NB4 (cell line): ENCODE data around the gene CROCC.
A peak's percentile ranks its signal among the peaks of the same experiment; 100 is the strongest.

Experiments used
- POLR2A ChIP-seq: IDR thresholded peaks from 2 replicates; pipeline ENCODE4 v1.6.1; 2011; ENCODE audit warnings: mild to moderate bottlenecking; ENCODE audit not compliant: insufficient read length; ENCODE audit errors: extremely low read depth
- TF ChIP-seq, protein P1 (sequence below): IDR thresholded peaks from 2 replicates; pipeline ENCODE4 v1.6.1; 2011; ENCODE audit warnings: low read depth, low read length
- TF ChIP-seq, protein P2 (sequence below): IDR thresholded peaks from one replicate; pipeline ENCODE4 v1.5.1; 2012; ENCODE audit warnings: low read depth, low read length

DNA sequence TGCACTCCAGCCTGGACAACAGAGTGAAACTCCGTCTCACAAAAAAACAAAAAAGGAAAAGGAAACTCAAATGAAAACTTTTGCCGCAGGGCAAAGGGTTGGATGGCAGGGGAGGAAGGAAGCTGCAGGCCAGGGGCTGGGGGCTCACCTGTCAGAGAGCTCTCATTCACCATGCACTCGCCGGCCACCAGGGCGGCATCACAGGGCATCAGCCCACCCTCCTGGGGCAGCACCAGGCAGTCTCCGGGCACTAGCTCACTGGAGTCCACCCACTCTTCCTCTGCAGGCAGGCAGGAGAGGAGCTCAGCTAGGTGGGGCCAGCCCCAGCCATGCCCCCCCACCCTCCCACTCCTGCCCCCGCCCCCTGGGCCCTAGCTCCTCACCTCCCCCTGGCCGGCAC, 78.1 kb downstream of the CROCC start:
- TF ChIP-seq POLR2A, result no peak
- TF ChIP-seq, protein P1, sequence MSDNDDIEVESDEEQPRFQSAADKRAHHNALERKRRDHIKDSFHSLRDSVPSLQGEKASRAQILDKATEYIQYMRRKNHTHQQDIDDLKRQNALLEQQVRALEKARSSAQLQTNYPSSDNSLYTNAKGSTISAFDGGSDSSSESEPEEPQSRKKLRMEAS, result no peak
- TF ChIP-seq, protein P2, sequence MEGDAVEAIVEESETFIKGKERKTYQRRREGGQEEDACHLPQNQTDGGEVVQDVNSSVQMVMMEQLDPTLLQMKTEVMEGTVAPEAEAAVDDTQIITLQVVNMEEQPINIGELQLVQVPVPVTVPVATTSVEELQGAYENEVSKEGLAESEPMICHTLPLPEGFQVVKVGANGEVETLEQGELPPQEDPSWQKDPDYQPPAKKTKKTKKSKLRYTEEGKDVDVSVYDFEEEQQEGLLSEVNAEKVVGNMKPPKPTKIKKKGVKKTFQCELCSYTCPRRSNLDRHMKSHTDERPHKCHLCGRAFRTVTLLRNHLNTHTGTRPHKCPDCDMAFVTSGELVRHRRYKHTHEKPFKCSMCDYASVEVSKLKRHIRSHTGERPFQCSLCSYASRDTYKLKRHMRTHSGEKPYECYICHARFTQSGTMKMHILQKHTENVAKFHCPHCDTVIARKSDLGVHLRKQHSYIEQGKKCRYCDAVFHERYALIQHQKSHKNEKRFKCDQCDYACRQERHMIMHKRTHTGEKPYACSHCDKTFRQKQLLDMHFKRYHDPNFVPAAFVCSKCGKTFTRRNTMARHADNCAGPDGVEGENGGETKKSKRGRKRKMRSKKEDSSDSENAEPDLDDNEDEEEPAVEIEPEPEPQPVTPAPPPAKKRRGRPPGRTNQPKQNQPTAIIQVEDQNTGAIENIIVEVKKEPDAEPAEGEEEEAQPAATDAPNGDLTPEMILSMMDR, result peak; percentile 4
